Measurements from ENCODE around the gene NOC2L.
"Not testable (repeated sequence)": the region's sequence is repeated elsewhere in the genome, so short reads cannot be mapped to it uniquely, and the experiment has no call there.

NOC2L gene

GRCh38 chr1:958823-959730, at the start of gene NOC2L:
Gene NOC2L (minus strand): TSS chr1:959256. CDS start chr1:959240, 16 bp downstream.
- DNase-seq, result peak; percentile 74

GRCh38 chr1:1006305-1007159, 47.5 kb upstream of the NOC2L start:
- DNase-seq, result no peak

DNA sequence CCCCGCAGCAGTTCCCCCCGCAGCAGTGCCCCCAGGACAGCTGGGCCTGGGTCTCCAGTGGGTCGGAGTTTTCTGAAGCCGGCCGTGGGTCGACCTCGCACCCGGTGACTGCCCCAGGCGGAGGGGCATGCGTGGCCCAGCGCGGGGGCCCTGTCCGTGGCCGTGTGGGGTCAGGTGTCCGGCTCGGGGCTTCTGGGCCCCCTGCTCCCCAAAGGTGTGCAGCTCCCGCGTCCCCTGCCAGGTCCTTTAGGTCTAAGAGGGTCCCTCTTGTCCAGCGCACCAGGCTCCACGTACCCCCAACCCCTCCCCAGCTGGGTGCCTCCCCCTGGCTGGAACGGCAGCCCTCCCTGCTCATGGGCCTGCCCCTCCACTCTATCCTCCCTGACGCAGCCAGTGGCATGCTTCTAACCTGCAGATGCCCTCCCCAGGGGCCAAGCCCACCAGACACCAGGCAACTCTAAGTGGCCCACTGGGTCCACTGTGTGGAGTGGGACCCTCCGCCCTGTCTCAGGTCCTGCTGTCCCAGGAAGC, 46.8 kb upstream of the NOC2L start:
- DNase-seq, result no peak

- no peak for DNase-seq
Observed at GRCh38 chr1:1004780-1005697, 46.0 kb upstream of the NOC2L start.

DNA sequence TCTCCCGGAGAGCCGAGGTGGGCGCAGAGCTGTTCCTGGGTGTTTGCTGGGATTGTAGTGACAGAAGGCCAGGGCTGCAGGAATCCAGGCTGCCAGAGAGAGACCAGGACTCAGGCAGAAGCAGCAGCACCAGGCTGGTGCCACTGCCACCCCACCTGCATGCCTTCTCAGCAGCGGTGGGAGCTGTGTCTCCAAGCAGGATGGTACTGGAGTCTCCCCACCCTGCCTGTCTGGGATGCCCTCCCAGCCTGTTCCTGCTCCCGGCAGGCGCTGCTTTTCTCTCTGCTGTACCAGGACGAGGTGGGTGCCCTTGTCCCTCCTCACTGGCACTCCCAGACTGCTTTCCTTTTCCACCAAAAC, 45.3 kb upstream of the NOC2L start:
- no peak for DNase-seq

DNA sequence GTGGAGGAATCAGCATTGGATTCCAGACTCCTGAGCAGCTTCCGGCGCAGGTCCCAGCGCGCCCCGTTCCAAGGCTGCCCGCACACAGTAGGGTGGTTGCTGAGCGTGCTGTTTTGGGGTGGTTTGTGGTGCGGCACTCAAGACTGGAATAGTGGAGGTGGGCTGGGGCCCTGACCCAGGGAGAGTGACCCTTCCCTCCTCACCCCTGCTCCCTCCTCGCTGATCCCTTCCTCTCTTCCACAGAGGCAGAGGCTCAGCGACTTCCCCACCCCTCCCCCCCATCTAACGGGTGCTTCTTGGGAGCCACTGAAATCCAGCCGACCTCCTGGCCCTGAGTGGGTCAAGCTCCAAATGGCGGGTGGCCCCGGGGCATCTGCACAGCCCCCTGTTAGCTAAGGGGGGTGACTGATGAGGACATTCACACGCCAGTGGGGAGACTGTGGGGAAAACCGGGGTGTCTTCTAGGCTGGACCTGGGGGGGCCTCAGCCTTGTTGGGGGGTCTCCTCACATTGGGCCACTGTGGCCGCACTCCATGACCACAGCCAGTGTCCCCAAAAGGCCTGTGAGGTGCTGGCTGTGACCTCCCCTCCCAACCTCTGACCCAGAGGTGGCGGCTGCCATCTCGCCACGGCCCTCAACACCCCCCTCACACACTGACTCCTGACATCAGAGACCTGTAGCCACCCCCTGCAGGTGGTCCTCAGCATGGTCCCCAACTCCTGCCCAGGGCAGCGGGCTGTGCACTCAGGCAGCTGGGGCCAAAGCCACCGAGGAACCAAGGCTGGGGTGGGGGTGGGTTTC, 44.8 kb upstream of the NOC2L start:
- no peak for DNase-seq

GRCh38 chr1:1001057-1001783, 42.2 kb upstream of the NOC2L start:
- no peak for DNase-seq

GRCh38 chr1:1000357-1001056, 41.5 kb upstream of the NOC2L start:
- peak; percentile 77 for DNase-seq

DNA sequence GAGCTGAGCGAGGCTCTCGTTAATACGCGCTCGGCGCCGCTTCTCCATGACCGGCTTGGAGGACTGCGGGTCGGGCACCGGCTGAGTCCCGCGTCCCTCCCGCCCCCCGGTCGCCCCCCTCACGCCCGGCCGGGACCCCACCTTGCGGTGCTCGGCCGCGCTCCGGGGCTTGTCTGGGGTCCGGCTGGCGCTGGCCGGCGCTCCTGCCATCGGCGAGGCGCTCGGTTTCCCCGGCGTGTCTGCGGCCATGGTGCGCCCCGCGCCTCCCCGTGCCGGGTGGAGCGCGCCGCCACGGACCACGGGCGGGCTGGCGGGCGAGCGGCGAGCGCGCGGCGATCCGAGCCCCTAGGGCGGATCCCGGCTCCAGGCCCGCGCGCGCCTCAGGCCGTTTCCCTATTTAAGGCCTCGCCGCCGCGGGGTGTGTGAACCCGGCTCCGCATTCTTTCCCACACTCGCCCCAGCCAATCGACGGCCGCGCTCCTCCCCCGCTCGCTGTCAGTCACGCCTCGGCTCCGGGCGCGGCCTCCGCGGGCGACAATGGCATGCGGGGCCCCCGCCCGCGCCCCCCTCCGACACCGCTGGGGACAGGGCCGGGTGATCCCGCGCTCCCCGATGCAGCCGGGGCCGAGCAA, 40.8 kb upstream of the NOC2L start, which contains the start of gene HES4:
TSS of gene HES4 (minus strand) at position 373 of the 632 bp plus-strand sequence. CDS start at position 249, 124 bp downstream.
- peak; percentile 85 for DNase-seq

DNA sequence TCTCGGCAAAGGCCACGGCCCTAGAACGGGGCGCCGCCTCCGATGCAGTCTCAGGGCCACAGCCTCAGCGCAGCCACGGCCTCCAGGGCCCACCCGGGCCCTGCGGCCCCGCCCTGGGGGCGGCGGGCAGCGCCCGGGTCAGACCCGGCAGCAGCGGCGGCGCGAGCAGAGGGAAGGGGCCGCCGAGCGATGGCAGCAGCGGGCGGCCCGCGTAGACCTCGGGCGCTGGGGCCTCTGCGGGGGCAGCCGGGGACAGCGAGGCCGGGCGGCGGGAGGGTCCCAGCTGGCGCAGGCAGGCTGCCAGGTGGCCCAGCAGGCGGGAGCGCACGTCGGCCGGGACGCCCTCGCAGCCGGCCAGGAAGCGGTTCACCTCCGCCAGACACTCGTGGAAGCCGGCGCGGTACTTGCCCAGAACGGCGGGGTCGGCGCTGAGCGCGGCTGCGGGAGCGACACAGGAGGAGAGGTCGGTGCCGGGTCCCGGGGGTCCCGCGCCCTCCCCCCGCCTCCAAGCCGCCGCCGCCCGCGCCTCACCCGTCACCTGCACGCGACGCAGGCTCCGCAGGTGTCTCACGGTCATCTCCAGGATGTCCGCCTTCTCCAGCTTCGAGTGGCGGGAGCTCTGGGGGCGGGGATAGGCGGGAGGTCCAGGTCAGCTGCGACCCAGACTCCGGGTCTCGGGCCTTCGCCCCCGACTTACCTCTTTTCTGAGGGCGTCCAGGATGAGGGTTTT, 40.1 kb upstream of the NOC2L start:
- DNase-seq, result peak; percentile 25

DNA sequence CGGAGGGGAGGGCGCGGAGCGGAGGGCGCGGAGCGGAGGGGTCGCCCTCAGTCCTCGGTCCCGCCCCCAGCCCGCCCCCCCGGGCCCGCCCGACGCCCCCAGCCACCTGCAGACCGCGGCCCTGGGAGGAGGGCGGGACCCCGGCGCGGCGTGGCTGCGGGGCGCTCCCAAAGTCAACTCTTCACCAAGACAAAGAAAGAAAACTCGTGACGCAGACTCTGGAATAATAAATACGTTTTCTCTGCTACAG, 39.6 kb upstream of the NOC2L start:
- DNase-seq, result no peak

DNA sequence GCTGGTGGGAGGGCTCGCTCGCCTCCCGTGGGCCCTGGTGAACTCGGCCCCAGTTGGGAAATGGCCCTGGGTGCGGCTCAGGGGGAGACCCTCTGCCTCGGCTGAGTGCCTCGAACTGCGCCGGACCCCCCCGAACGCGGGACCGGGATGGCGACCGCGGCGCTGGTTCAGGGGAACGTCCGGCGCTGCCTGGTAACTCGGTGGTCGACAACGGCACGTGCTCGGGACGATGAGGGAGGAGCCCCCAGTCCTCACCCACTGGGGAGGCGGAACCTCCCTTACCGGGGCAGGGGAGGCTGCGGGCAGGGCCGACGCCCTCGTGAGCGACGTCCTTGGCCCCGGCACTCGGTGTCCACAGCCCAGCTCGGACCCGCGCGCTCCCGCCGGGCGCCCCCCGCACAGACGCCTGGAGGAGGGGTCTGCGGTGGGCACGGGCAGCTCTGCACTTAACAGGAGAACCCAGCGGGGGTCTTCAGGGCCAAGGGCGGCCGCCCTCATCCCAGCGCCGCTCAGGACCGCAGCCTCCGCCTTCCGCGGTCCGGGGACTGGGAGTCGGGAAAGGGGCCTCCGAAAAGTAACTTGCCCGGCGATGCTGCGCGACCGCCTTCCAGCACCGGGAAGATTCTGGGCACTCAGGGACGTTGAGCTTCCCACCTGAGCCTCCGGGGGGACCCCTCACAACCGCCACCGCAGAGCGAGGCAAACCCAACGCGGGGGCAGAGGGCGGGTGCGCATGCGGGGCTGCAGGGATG, 39.1 kb upstream of the NOC2L start:
- DNase-seq, result no peak

DNA sequence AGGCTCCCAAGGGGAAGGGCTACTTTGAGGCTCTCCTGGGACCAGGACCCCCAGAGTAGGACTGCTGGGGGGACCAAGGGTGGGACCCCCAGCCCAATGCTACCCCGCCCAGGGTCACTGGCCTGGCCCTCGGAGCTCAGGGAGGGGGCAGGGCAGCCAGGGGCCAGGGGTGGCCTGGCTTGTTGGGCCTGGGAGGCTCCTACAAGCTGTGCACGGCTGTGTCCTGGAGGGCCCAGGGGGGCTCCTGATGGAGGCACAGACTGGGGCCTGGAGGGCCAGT, 38.6 kb upstream of the NOC2L start:
- DNase-seq, result no peak

GRCh38 chr1:996851-997712, 38.0 kb upstream of the NOC2L start:
- DNase-seq, result no peak

DNA sequence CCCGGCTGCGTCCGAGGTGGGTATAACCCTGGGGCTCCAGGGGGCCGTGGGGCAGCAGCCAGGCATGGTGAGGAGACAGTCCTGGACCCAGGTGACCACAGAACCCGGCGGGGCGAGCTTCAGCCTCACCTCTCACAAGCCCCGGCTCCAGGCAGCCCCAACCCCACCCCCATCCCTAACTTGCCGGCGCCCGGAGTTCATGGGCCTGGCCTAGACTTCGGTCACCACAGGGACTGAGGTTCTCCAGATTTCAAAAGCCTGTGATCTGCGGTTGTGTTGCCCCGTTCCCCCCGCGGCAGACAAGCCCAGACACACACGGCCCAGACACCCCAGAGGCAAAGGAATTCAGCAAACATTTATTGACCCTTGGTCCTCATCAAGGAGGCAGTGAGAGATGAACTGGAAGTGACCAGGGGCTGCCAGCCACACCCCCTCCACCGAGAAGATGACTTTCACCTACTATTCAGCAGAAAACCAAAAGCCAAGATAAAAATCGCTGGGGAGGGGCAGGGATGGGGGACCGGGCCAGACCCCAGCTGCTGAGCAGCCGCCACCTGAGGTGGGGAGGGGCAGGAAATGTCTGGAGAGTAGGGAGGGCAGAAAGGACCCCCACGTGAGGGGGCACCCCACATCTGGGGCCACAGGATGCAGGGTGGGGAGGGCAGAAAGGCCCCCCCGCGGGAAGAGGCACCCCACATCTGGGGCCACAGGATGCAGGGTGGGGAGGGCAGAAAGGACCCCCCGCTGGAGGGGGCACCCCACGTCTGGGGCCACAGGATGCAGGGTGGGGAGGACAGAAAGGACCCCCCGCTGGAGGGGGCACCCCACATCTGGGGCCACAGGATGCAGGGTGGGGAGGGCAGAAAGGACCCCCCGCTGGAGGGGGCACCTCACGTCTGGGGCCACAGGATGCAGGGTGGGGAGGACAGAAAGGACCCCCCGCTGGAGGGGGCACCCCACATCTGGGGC, 36.9 kb upstream of the NOC2L start:
- no peak for DNase-seq

DNA sequence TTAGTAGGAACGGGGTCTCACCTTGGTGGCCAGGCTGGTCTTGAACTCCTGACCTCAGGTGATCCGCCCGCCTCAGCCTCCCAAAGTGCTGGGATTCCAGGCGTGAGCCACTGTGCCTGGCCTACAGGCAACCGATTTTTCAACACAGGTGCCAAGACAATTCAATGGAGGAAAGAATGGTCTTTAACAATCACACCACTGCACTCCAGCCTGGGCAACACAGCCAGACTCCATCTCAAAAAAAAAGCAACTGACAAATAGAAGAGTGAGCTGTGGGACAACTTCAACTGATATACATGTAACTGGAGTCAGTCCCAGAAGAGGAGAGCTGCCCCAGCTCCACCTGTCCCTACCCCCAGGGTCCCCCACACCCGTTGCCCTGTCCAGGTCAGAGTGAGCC, 35.5 kb upstream of the NOC2L start:
- DNase-seq, result not testable (repeated sequence)

Measured in NCI-H446 treated with DMSO at 0.1 percent for 48 hours (cell line).